OCI-LY1 (cell line): ENCODE results near the gene ACKR3.

ENCODE experiments used
- CTCF ChIP-seq: fragments of 200-600 bp; sonication (generic), shearing (Covaris generic); IDR thresholded peaks from 2 replicates; pipeline ENCODE4 v1.5.1; 2017; ENCODE audit warnings: mild to moderate bottlenecking, antibody characterized with exemption, low read length, moderate library complexity, mixed read lengths
- EZH2 ChIP-seq: fragments of 200-600 bp; sonication (generic), shearing (Covaris generic); IDR thresholded peaks from 2 replicates; pipeline ENCODE4 v1.8.0; 2017; ENCODE audit warnings: borderline replicate concordance, mixed run types, mild to moderate bottlenecking, antibody characterized with exemption, low read length, moderate library complexity, mixed read lengths

- TF ChIP-seq CTCF: no peak
- no peak for TF ChIP-seq EZH2
Measured at GRCh38 chr2:236580746-236581355, 11.2 kb downstream of the ACKR3 start.
